ENCODE measurements around the gene NMU.
"Not testable (repeated sequence)": the region's sequence is repeated elsewhere in the genome, so short reads cannot be mapped to it uniquely, and the experiment has no call there.

Gene NMU

DNA sequence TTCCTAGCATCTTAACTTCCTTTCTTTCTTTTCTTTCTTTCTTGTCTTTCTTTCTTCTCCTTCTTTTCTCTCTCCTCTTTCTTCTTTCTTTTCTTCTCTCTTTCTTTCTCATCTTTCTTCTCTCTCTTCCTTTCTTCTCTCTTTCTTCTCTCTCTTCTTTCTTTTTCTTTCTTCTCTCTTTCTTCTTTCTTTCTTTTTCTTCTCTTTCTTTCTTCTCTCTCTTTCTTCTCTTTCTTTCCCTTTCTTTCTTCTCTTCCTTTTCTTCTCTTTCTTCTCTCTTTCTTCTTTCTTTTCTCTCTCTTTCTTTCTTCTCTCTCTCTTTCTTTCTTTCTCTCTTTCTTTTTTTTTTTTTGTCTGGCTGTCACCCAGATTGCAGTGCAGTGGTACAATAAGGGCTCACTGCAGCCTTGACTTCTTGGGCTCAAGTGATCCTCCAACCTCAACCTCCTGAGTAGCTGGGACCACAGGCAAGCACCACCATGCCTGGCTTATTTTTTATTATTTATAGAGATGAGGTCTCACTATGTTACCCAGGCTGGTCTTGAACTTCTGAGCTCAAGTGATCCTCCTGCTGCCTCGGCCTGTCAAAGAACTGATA is 17.5 kb downstream of the NMU start:
- no peak for DNase-seq

DNA sequence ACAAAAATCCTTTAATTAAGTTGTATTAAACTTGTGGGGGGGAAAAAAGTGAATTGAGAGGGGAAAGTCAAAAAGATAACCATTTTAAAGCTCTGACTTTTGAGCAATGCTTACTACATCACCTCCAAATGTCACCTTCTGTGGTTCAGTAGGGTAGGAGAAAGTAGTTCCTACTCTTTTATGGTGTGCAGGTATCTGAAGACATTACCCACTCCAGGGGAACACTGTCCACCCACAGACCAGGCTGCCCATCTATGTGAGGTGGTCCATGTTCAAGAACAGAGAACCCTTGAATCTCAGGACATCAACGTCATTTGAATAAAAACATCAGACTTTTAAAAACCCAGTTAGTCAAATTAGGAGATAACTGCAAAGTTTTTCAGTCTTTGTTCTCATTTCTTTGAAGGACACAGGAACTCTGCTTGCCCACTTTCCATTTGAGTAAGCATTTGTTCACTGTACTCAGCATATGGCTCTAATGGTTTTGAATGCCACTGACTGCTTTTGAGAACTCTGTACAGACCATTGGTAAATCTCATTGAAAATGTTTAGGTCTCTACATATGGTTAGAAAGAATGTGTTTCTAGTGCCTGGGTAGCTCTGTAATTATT is 18.4 kb downstream of the NMU start:
- no peak for DNase-seq

DNA sequence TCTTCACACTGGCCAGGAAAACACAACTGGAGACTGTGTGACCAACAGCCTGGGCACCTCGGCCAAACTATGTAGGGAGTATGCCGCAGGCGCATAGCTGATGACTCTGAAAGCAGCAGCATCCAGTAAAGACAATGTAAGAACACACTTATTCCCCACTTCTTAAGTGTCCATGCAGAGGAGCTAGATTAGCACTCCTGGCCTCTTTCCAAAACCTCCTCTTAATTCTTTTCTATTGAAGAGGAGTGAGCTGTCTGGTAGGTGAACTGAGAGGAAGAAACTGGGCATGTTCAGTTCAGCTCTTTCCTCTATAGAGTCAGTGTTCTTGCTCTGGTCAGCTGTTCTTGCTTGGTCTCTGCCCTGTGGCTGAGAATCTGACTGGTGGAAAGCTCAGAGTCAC is 21.1 kb downstream of the NMU start:
- DNase-seq: no peak

DNA sequence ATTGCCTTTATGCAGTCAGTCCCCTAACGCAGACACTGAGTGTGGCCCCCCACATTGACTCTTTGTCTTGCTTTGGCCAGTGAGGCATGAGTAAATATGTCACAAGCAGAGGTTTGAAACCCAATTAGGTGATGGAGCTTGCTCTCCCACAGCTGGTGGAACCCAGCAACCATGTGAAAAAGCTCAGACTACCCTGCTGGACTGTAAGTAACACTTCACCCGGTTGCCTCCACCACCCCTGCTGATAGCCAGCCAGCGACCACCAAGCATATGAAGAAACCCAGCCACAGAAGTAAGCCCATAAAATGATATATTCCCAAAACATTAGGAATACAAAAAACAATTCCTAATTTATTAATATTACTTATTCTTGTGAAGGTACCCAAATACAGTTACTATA is 22.5 kb downstream of the NMU start:
- DNase-seq: no peak

DNA sequence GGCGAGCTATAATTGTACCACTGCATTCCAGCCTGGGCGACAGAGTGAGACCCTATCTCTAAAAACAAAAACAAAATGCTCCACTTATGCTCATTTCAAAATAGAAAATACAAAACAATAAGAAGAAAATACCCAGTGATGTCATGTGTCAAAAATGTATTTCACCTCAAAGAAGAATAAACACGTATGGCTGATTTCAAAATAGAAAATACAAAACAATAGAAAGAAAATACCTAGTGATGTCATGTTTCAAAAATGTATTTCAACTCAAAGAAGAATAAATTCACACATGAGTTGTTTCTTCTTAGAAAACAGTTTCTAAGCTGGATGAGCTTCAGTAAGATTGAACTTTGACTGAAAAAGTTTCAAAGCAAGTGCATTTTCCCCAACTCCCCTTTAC is 23.8 kb downstream of the NMU start:
- DNase-seq: no peak

DNA sequence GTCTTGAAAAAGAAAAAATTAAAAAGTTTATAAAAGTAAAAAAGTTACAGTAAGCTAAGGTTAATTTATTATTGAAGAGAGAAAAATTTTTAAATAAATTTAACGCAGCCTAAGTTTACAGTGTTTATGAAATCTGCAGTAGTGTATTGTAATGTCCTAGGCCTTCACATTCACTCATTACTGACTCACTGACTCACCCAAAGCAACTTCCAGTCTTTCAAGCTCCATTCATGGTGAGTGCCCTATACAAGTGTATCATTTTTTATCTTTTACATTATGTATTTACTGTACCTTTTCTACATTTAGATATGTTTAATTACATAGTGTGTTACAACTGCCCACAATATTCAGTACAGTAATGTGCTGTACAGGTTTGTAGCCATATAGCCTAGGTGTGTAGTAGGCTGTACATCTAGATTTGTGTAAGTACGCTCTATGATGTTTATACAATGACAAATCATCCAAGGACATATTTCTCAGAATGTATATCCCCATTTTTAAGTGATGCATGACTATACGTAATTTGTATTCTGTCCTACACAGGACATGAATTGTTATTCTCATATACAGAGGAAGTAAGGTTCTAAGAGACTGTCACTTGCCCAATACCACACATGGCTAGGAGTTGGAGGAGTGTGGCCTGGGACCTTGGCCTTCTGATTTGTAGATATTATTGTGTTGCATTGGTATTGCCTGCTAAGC is 24.6 kb downstream of the NMU start:
- no peak for DNase-seq

DNA sequence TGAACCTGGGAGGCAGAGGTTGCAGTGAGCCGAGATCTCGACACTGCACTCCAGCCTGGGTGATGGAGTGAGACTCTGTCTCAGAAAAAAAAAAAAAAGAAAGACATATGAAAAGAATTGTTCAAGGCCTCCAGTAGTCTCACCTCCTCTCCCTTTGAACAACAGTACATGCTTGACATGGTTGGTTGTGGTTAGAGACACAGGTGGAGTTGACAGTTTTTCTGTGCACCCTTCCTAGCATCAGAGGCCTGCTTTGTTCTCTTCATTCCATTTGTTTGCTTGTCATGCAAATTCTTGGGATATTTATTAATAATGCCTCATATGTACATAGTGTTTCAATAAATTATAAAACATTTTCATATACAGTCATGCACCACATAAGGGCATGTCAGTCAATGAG is 25.7 kb downstream of the NMU start:
- DNase-seq: no peak

DNA sequence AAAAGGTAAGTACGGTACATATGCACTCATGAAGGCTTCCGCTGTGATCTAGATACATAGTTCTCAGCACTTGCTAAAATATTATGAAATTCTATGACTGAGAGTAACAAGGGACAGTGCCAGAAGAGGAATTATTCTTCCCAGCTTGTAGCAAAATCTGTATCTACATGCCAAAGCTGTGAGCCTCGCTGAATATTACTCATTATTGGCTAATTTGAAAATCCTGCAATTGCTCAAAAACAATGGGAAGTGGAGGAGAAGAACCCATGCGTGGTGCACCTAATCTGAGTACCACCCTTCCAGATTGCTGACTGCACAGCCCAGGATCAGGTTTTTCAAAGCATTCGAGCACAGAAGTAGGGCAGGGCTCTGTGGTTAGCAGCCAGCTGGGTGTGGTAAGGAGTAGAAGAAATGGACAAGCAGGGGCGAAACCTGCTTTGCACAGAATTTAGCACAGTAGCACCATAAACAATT is 26.7 kb downstream of the NMU start:
- DNase-seq: no peak

DNA sequence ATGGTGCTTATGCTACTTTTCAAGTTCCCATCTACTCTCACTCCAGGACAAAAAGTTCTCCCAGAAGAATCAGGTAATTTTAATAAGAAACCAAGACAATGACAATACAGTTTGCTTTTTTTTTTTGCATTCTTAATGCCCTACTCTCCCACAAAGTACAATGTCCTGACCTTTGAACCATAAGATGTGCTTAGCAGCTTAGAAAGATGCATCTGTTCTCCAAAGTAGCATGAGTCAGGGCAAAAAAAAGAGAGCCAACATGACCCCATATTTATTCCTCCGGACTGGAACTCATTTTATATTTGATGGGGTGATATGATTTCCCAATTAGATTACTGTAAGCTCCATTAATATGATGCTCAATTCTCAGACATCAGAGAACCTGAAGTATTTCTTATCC is 27.5 kb downstream of the NMU start:
- no peak for DNase-seq

DNA sequence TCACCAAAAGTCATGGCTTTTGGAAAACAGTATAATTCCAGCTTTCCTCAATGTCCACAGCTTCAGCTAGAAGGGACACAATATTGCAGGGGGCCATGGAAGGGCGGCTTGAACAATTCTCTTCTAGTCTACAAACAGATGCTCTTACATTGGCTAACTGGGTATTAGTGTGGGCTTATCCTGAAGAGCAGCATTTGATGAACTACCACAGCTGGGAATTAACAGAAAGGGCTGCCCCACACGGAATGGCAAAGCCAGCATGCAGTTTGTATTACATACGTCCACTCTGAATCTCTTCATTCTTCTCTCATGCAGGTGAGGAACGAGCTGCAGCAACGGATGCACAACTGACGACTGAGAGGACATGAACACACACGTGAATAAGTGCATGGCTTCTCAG is 31.1 kb downstream of the NMU start:
- DNase-seq: no peak

DNA sequence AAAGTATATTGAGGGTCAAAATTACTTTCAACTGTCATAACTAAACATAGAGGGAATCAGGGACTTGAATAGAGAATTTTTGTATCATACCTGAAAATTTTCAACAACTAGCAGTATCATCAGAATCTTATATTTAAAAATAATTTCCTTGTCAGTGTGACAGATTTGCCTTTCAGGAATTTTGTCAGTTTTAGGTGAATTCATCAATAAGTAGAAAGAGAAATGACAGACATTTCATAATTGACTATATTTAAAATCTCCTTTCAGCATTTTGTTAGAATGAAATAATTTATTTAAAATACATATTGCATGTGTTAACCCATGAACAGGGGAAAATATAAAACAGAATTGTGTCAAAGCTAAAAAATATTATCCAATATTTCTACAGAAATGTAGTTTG is 35.5 kb downstream of the NMU start:
- DNase-seq: no peak

DNA sequence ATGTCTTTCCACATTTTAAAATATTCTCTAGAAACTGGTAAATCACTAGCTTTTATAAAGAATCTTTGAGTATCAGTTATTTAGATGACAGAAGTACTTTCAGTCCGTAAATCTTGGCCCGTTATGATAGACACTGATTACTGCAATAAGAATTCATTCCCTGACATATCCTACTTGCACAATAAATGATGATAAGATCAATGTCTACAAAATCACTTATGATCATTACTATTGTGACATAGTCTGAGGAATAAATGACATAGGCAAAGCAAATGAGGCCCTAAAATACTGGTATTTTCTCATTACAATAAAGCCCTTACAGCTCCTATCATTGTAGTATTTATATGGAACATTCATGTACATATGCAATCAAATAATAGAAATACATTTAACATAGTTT is 37.5 kb downstream of the NMU start:
- no peak for DNase-seq

DNA sequence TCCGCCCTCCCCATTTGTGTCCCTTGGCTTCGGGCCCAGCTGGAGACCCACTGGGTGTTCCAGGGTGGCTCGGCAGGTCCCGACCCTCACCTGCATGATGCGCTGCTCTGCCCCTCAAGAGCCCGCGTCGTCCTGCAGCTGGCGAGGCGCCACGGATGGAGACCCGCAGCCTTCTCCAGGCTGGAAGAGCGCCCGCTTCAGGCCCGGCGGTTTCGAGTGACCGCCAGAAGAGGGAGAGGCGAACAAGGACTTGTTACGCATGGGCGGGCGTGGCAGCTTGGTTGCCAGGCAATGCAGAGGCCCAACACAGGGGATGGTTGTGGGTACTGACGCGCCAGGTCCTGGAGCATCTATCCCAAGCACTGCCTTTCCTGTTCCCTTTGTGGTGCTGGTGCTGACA is 44.1 kb downstream of the NMU start, which contains the start of gene PDCL2:
PDCL2 (minus strand) TSS at position 232 of the 400 bp plus-strand sequence; CDS start at position 96, 136 bp downstream.
- DNase-seq: no peak

DNA sequence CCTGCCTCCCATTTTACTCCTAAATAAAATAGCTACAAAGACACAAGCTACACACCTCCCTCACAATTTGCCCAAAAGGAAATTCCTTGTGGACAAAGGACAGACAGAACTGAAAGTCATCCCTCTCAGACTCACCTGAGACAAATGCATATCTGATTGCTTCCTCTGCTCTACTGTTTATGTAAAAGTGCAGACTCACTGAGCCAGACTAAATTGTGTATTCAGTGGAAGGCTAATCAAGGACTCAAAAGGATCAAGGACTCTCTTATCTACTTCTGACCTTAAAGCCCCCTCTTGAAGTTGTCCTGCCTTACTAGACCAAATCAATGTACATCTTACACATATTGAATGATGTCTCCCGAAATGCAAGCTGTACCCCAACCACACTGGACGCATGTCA is 47.9 kb downstream of the NMU start:
- DNase-seq: no peak

DNA sequence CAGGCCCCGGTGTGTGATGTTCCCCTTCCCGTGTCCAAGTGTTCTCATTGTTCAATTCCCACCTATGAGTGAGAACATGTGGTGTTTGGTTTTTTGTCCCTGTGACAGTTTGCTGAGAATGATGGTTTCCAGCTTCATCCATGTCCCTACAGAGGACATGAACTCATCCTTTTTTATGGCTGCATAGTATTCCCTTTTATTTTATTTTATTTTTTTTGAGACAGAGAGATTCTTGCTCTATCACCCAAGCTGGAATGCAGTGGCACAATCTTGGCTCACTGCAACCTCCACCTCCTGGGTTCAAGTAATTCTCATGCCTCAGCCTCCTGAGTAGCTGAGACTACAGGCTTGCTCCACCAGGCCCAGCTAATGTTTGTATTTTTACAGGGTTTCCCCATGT is 53.3 kb downstream of the NMU start:
- not testable (repeated sequence) for DNase-seq

DNA sequence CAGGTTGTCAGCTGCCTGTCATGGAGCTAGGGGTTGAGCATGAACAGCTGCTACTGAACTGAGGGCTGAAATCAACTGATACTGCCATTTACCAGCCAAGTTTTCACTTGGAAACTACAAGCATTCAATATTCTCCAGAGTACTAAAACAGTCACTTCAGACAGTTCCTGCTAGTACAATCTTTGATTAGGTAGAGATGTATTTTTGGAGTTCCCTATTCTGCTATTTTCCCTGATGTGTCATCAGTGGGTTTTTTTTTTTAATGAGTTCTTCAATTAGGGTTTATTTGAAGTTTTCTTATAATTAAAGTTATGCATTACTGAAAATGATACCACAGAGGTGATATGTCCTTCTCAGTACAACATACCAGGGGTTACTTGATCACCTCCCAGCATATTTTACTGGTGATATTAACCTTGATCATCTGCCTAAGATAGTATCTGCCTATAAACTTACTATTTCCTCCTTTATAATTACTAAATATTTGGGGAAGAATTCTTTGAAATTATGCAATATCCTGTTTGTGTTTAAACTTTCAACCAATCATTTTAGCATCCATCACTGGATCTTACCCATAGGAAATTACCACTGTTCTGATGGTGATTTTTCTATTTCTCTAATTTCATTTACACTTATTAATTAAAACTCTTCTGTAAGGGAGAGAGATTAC is 57.6 kb downstream of the NMU start:
- DNase-seq: no peak

DNA sequence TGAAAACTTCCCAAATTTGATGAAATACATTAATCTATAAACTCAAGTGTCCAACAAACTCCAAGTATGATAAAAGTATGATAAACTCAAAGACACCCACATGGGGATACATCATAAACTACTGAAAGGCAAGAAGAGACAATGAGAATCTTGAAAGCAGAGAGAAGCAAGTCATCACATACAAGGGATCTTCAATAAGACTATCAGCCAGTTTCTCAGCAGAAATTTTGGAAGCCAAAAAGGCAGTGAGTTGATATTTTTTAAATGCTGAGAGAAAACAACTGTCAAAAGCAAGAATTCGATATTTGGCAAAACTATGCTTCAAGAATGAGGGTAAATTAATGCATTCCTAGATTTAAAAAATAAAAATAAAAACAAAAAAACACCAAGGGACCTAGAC is 60.6 kb downstream of the NMU start:
- DNase-seq: no peak

DNA sequence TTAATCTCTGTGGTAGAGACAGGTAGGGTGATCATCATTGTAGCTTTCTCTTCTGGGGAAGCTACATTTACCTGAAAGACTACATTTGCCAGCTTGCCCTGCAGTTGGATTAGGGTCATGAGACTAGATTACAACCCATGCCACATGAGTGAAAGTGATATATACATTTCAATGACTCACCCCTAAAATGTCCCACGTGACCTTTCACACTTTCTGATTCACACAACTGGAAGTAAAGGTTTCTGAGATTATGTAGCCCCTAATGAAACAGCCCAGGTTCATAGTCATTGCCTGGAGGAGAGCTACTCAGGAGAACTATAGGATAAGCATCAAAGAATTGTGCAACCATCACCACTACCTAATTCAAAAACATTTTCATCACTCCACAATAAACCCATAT is 61.8 kb downstream of the NMU start:
- no peak for DNase-seq

DNA sequence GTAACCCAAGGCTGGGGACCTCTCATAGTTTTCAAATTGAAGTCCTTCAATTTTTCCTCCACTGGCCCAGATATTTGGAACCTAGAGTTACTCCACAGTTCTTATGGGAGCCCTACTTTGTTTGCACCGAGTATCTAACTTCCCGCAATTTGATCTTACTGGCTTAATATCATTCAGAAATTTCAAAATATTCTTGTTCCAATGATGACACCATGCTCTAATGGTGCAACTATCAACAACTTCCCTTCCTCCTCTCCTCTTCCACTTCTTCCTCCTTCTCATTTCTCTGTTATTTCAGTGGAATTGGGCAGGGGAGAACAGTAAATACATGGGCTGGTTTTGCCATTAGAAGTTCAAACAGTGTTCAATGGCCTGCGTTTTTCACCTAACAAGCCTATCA is 64.3 kb downstream of the NMU start:
- no peak for DNase-seq

DNA sequence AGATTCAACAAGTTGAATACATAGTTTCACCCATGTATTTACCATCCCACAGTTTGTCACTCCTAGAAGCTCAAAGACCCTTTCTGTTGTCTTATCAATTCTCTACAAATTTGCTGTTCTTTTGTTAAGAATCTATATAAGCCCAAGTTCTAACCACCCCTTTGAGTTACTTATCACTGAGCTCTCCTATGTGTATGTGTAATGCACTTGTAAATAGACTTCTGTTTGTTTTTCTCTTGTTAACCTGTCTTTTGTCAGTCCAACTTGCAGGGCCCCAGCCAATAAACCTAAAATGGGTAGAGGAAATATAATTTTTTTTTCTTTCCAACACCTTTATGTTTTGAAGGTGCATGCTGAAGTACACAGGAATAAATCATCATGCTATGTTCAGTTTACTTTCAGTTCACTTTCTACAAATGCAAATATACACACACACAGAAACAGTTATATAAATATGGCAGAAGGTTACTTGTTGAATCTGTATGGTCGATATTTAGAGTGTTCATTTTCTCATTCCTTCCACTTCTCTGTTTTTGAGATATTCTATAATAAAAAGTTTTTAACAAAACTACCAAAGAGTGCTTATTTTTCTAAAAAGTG is 67.1 kb downstream of the NMU start:
- no peak for DNase-seq

DNA sequence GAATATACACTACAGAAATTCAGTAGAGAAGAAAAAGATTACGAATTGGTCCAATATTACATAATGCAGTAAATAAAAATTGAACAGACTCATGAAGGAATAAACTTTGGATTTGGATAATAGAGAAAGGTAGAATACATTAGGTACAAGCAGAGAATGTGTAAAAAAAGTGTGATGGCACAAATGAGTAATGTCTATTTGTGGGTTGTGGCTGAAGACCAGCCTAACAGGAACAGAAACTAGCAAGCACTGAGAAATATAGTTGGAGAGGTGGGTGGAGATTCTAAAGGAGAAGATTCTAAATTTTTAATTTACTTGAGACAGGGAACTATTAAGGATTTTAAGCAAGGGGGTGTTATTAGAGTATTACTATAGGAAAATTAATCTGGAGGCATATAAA is 74.2 kb downstream of the NMU start:
- no peak for DNase-seq

DNA sequence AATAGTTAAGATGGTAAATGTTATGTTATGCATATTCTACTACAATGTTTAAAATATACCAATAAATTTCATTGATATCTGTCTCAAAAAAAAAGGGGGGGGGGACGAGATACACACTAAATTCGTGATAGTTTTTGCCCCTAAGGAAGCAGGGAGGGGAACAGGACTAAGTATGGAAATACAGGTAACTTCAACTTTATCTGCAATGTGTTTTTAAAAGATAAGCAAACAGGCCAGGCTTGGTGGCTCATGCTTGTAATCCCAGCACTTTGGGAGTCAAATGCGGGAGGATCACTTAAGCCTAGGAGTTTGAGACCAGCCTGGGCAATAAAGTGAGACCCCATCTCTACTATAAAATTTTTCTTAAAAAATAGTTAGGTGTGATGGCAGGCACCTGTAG is 76.0 kb downstream of the NMU start:
- DNase-seq: no peak

DNA sequence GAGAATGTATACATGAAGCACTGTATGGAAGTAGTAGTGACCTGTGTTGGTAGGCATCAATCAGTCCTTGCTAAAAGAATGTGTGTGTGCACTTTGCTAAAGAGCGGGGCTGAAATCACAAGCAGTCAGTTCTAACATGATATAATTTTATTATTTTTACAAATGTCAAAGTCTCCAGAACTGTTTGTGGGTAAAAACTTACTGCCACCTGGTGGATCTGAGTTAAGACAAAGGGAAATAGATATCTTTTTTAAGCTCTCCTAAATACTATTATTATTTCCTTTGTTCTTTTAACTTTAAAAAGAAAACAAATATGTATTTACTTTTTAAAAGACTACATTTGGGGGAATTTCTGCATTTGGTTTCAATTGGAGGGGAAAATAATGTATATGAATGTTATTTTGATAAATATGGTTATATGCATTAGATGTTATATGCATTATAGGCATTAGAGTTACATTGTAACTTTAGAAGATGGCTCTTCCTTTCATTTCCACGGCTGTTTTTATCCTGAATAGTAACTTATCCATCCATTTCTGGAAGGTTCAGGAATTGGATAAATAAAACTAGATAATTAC is 81.6 kb downstream of the NMU start:
- no peak for DNase-seq
